Neural crest cell (in vitro differentiated cells): Measurements from ENCODE around the gene MILR1. TPM values are rescaled to one million over a fixed set of nuclear protein-coding genes. Genes with fewer than 3 reads are reported as not detected.

Experiments used
- DNase-seq: peaks from one replicate; pipeline ENCODE4 v3.0.0; 2021; ENCODE audit warnings: low read depth, mixed read lengths, low spot score
- H3K27ac Mint-ChIP-seq: one replicate; pipeline ENCODE4 v1.8.0; 2021; ENCODE audit warnings: mild to moderate bottlenecking, mixed read lengths; ENCODE audit not compliant: unreplicated experiment
- H3K27me3 Mint-ChIP-seq: 2 replicates; pipeline ENCODE4 v1.8.0; 2021; ENCODE audit warnings: low read depth, mild to moderate bottlenecking, mixed read lengths
- H3K36me3 Mint-ChIP-seq: 2 replicates; pipeline ENCODE4 v1.8.0; 2021; ENCODE audit warnings: low read depth, mild to moderate bottlenecking, mixed read lengths
- H3K4me1 Mint-ChIP-seq: 2 replicates; pipeline ENCODE4 v1.8.0; 2021; ENCODE audit warnings: mixed read lengths
- H3K4me3 Mint-ChIP-seq: one replicate; pipeline ENCODE4 v1.8.0; 2021; ENCODE audit warnings: mild to moderate bottlenecking, mixed read lengths
- H3K9me3 Mint-ChIP-seq: 2 replicates; pipeline ENCODE4 v1.8.0; 2021; ENCODE audit warnings: mixed read lengths
- total RNA-seq: library from RNA; stranded (reverse); gene quantifications from 2 replicates; pipeline ENCODE4 v1.2.1, GENCODE V29; 2021
- TF ChIP-seq, protein P1 (sequence below): fragments of 200-600 bp; sonication (generic); conservative IDR thresholded peaks from 2 replicates; pipeline ENCODE4 v1.5.0; 2021; ENCODE audit warnings: antibody characterized with exemption, mild to moderate bottlenecking

MILR1 gene
- total RNA-seq, 1 donor from 2014 or later: not detected

DNA sequence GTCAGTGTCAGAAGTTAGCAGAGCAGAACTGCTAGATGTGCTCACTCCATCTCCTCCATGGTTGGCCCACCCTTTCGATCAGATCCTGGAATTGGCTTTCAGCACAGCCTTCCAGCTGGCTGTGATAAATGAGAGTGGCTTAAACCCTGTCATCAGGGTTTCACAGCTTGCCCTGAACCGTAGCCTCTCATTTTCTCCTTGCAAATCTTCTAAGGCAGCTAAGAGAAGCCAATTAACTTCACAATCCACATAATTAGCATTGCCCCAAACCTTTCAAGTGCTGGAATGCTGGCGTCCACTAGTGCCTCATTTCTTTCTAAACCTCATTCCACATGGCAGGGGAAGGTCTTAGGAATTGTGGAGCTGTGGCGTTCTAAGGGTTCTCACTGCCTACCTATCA, 21.7 kb downstream of the MILR1 start:
- Mint-ChIP-seq H3K9me3 (no peaks in the 10 kb centered on the region), H3K4me3 (no peak overlapping the region), H3K27ac (no peak overlapping the region), H3K4me1 (no peaks in the 10 kb centered on the region), H3K27me3 (peaks cover 2% of the 10 kb centered on the region), H3K36me3 (no peaks in the 10 kb centered on the region)
- no peak for DNase-seq
- TF ChIP-seq, protein P1, sequence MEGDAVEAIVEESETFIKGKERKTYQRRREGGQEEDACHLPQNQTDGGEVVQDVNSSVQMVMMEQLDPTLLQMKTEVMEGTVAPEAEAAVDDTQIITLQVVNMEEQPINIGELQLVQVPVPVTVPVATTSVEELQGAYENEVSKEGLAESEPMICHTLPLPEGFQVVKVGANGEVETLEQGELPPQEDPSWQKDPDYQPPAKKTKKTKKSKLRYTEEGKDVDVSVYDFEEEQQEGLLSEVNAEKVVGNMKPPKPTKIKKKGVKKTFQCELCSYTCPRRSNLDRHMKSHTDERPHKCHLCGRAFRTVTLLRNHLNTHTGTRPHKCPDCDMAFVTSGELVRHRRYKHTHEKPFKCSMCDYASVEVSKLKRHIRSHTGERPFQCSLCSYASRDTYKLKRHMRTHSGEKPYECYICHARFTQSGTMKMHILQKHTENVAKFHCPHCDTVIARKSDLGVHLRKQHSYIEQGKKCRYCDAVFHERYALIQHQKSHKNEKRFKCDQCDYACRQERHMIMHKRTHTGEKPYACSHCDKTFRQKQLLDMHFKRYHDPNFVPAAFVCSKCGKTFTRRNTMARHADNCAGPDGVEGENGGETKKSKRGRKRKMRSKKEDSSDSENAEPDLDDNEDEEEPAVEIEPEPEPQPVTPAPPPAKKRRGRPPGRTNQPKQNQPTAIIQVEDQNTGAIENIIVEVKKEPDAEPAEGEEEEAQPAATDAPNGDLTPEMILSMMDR: no peak

DNA sequence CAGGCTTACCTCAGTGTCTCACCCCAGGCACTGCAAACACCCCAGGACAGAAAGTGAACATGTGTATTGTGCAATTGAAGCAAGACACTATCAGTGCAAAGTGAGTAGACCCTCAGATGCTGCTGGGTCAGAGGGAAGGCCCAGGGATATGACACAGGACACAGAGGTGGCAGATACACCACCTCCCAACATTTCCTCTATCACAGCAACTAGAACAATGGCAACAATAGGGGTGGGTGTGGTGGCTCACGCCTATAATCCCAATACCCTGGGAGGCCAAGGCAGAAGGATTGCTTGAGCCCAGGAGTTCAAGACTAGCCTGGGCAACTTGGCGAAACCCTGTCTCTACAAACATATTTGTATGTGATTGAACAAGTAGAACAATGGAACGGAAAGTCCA, 22.5 kb downstream of the MILR1 start:
- no peak overlapping the region for H3K4me3 Mint-ChIP-seq
- H3K36me3 Mint-ChIP-seq: no peaks in the 10 kb centered on the region
- H3K4me1 Mint-ChIP-seq: no peaks in the 10 kb centered on the region
- H3K9me3 Mint-ChIP-seq: no peaks in the 10 kb centered on the region
- no peak overlapping the region for H3K27ac Mint-ChIP-seq
- DNase-seq: no peak
- no peaks in the 10 kb centered on the region for H3K27me3 Mint-ChIP-seq
- TF ChIP-seq, protein P1: no peak

DNA sequence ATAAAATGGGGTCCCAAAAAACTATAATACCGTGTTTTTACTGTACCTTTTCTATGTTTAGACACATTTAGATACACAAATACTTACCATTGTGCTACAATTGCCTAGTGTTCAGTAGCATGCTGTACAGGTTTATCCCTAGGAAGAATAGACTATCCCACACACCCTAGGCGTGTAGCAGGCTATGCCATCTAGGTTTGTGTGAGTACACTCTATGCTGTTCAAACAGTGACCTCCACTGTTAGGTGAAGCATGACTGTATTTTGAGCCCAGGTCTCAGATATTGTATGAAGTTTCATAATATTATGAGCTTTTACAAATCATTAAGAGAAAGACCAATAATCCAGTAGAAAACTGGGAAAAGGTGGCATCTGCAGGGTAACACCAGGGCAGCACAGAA, 23.6 kb downstream of the MILR1 start:
- Mint-ChIP-seq H3K4me3 (no peak overlapping the region), H3K27me3 (no peaks in the 10 kb centered on the region), H3K9me3 (no peaks in the 10 kb centered on the region), H3K4me1 (no peaks in the 10 kb centered on the region), H3K27ac (peak overlapping the region; percentile 50), H3K36me3 (no peaks in the 10 kb centered on the region)
- DNase-seq: no peak
- TF ChIP-seq, protein P1: no peak

DNA sequence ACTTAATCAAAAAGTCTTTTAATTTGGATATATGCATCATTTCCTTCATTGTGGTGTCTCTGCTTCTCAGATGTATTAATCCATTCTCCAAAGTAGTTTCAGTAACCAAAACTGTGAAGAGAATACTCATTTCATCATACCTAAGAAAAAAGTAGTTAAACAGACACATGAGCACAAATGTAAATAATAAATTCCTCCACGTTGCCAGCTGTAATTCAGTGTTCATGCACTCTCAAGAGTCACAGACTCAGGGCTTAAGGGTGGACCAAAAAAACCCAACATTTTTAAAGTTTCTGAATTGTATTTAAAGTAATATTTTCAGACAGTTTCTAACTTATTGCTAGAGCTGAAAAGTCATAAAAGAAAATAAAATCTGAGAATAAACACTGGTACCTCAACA, 28.9 kb downstream of the MILR1 start:
- no peak overlapping the region for H3K27ac Mint-ChIP-seq
- H3K27me3 Mint-ChIP-seq: no peaks in the 10 kb centered on the region
- no peak overlapping the region for H3K4me3 Mint-ChIP-seq
- H3K36me3 Mint-ChIP-seq: peaks cover 2% of the 10 kb centered on the region
- H3K4me1 Mint-ChIP-seq: no peaks in the 10 kb centered on the region
- TF ChIP-seq, protein P1: no peak
- no peaks in the 10 kb centered on the region for H3K9me3 Mint-ChIP-seq
- DNase-seq: no peak

DNA sequence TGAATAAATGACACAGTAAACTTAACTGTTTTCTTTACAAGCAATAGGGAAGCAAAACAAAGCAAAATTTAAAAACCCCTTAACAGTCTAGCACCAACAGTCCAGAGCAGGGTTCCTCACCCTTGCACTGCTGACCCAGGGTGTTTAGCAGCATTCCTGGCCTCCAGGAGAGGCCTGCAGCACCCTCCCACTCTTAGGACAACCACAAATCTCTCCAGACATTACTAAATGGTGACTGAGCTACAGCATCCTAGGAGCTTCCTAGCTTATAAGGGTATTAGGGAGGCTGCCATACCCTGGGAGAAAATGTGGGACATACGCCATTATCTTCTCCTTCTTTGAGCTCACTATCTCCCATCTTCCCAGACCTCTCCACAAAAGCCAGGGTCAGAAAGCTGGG, 32.0 kb downstream of the MILR1 start:
- peaks cover 6% of the 10 kb centered on the region for H3K36me3 Mint-ChIP-seq
- no peaks in the 10 kb centered on the region for H3K9me3 Mint-ChIP-seq
- H3K27me3 Mint-ChIP-seq: no peaks in the 10 kb centered on the region
- no peak for DNase-seq
- TF ChIP-seq, protein P1: no peak
- H3K27ac Mint-ChIP-seq: no peak overlapping the region
- H3K4me1 Mint-ChIP-seq: no peaks in the 10 kb centered on the region
- no peak overlapping the region for H3K4me3 Mint-ChIP-seq

DNA sequence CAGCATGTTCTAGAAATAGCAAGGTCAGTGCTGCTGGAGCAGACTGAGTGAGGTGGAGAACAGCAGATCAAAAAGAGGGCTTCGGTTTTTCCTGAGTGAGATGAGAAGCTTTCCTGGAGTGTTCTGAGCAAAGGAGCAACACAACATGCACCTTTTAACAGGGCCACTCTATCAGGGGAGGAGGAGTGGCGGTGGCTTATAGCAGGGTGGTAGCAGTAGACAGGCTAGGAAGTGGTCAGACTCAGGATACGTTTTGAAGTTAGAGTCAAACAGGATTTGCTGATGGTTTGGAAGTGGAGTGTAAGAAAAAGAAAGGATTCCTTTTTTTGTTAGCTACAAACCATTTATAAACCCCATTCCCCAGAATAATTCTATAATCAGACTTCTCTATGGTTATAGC, 35.5 kb downstream of the MILR1 start:
- Mint-ChIP-seq H3K9me3 (no peaks in the 10 kb centered on the region), H3K36me3 (peaks cover 6% of the 10 kb centered on the region), H3K4me3 (no peak overlapping the region), H3K4me1 (no peaks in the 10 kb centered on the region), H3K27ac (no peak overlapping the region), H3K27me3 (no peaks in the 10 kb centered on the region)
- DNase-seq: no peak
- TF ChIP-seq, protein P1: no peak
